Endothelial cell of umbilical vein (primary cell): ENCODE measurements around the gene PPP1R1C. TPM values are rescaled to one million over a fixed set of nuclear protein-coding genes. Genes with fewer than 3 reads are reported as not detected.

Experiments used
- BruUV-seq: library from RNA; stranded (reverse); fragments of 400-500 nt; replicated peaks from 2 replicates; lab custom pipeline; 2021; lab: Mats Ljungman, UMichigan
- CTCF ChIA-PET: fragments of 300-600, 350-600 bp; sonication (Branson Sonifier 250); formaldehyde crosslinking; loops from one replicate; lab custom pipeline; 2021; ENCODE audit warnings: antibody characterized with exemption, inconsistent platforms; lab: Charles Lee
- POLR2A ChIA-PET: fragments of 300-600, 350-600 bp; sonication (Branson Sonifier 250); formaldehyde crosslinking; loops from one replicate; lab custom pipeline; 2021; ENCODE audit warnings: antibody characterized with exemption, inconsistent platforms; lab: Charles Lee
- DNase-seq: peaks from one replicate; pipeline ENCODE4 v3.0.0-alpha.2; 2011; ENCODE audit warnings: low read depth, low spot score
- FAIRE-seq: peaks from 2 replicates; lab custom pipeline; 2011; peaks lifted over from hg19 to GRCh38; lab: Jason Lieb, UNC
- H2AFZ ChIP-seq: 2 replicates; pipeline ENCODE4 v1.6.0; 2012; ENCODE audit warnings: low read depth, low read length, control low read depth, inconsistent platforms
- H3K27ac ChIP-seq: 2 replicates; pipeline ENCODE4 v1.5.1; 2011; ENCODE audit warnings: low read depth, mild to moderate bottlenecking, control low read depth, low read length, moderate library complexity; ENCODE audit not compliant: insufficient read depth
- H3K27me3 ChIP-seq, 2 experiments: 2 replicates each; pipeline versions ENCODE4 v1.6.0 to v1.6.1; 2011; ENCODE audit warnings: low read length in 2 of 2, mixed read lengths in 1 of 2; ENCODE audit not compliant: control insufficient read depth in 2 of 2, insufficient read depth in 2 of 2
- H3K36me3 ChIP-seq, 2 experiments: 2 replicates in 1 of 2; 3 replicates in 1 of 2; pipeline ENCODE4 v1.5.1; 2011; ENCODE audit warnings: low read length in 2 of 2, mild to moderate bottlenecking in 1 of 2, moderate library complexity in 1 of 2; ENCODE audit not compliant: control insufficient read depth in 2 of 2, insufficient read depth in 2 of 2; ENCODE audit errors: extremely low read depth in 1 of 2
- H3K4me1 ChIP-seq: 3 replicates; pipeline ENCODE4 v1.5.1; 2011; ENCODE audit warnings: mild to moderate bottlenecking, low read length; ENCODE audit not compliant: control insufficient read depth, insufficient read depth; ENCODE audit errors: extremely low read depth
- H3K4me2 ChIP-seq: 2 replicates; pipeline ENCODE4 v1.6.1; 2011; ENCODE audit warnings: low read length, control low read depth, mixed read lengths; ENCODE audit not compliant: insufficient read depth
- H3K4me3 ChIP-seq, 3 experiments: fragments of 200-600 bp in 1 of 3; sonication (generic), shearing (Covaris generic) in 1 of 3; replicated peaks in 1 of 3; 2 replicates each; pipeline ENCODE4 v1.5.1; 2011 to 2016; ENCODE audit warnings: control low read depth in 3 of 3, low read length in 3 of 3, mild to moderate bottlenecking in 2 of 3, inconsistent platforms in 1 of 3, low read depth in 1 of 3, moderate library complexity in 1 of 3; ENCODE audit not compliant: insufficient read depth in 1 of 3
- H3K79me2 ChIP-seq: 2 replicates; pipeline ENCODE4 v1.6.0; 2012; ENCODE audit warnings: low read length, inconsistent platforms; ENCODE audit not compliant: control insufficient read depth, insufficient read depth
- H3K9ac ChIP-seq: replicated peaks from 2 replicates; pipeline ENCODE3; 2011; ENCODE audit warnings: low read length, control low read depth; ENCODE audit not compliant: insufficient read depth; ENCODE audit errors: extremely low read depth
- H3K9me1 ChIP-seq: replicated peaks from 3 replicates; pipeline ENCODE4 v1.6.0; 2011; ENCODE audit warnings: mild to moderate bottlenecking, low read length; ENCODE audit not compliant: control insufficient read depth, insufficient read depth; ENCODE audit errors: extremely low read depth
- H3K9me3 ChIP-seq: replicated peaks from 2 replicates; pipeline ENCODE4 v1.5.1; 2012; ENCODE audit warnings: low read length, inconsistent platforms; ENCODE audit not compliant: control insufficient read depth, insufficient read depth
- H4K20me1 ChIP-seq: replicated peaks from 2 replicates; pipeline ENCODE3; 2011; ENCODE audit warnings: mild to moderate bottlenecking, low read length; ENCODE audit not compliant: control insufficient read depth, insufficient read depth; ENCODE audit errors: extremely low read depth
- EZH2 ChIP-seq: IDR thresholded peaks from 2 replicates; pipeline ENCODE4 v1.6.1; 2012; ENCODE audit warnings: borderline replicate concordance, low read depth, mild to moderate bottlenecking, moderate library complexity, low read length, inconsistent platforms; ENCODE audit not compliant: severe bottlenecking
- FOS ChIP-seq: IDR thresholded peaks from 2 replicates; pipeline ENCODE4 v1.6.1; 2011; ENCODE audit warnings: mild to moderate bottlenecking, low read length, moderate library complexity, borderline replicate concordance; ENCODE audit not compliant: insufficient read depth
- GATA2 ChIP-seq: IDR thresholded peaks from 2 replicates; pipeline ENCODE4 v1.7.0; 2011; ENCODE audit warnings: low read depth, mild to moderate bottlenecking, moderate library complexity, mixed read lengths, low read length; ENCODE audit not compliant: insufficient read length, insufficient read depth
- JUN ChIP-seq: IDR thresholded peaks from 2 replicates; pipeline ENCODE4 v1.6.1; 2011; ENCODE audit warnings: borderline replicate concordance, low read depth; ENCODE audit not compliant: insufficient read length, insufficient read depth
- MYC ChIP-seq: IDR thresholded peaks from one replicate; pipeline ENCODE4 v1.6.1; 2011; ENCODE audit warnings: mild to moderate bottlenecking, low read depth, low read length
- POLR2A ChIP-seq: IDR thresholded peaks from 2 replicates; pipeline ENCODE4 v1.6.1; 2012; ENCODE audit warnings: low read depth, mild to moderate bottlenecking, control low read depth, low read length
- POLR2AphosphoS5 ChIP-seq: IDR thresholded peaks from 2 replicates; pipeline ENCODE4 v1.6.1; 2012; ENCODE audit warnings: low read depth, mild to moderate bottlenecking, control low read depth, low read length, moderate library complexity; ENCODE audit not compliant: insufficient read depth
- dilution Hi-C: fragments of 300-500 bp; cut with MboI; formaldehyde crosslinking; loops from one replicate; pipeline ENCODE4 v1.15.0; 2019; ENCODE audit warnings: low sequenced_read_pairs; ENCODE audit not compliant: extremely low pct_ligation_motif_present
- intact Hi-C: fragments of 100-400 bp; cut with micrococcal nuclease; formaldehyde crosslinking; loops from one replicate; pipeline ENCODE4 v1.10.0; 2022
- polyA plus RNA-seq, 4 experiments: library from polyadenylated mRNA; depleted of rRNA in 3 of 4; stranded (reverse) in 3 of 4; unstranded in 1 of 4; fragments of >200 nt; gene quantifications; 2 replicates each; pipeline versions ENCODE4 v1.2.1 to v1.2.3, GENCODE V29; 2011 to 2012; ENCODE audit warnings: missing spikeins in 1 of 4
- total RNA-seq: library from RNA; stranded (reverse); gene quantifications from 2 replicates; pipeline ENCODE4 v1.2.3, GENCODE V29; 2021
- TF ChIP-seq, protein P1 (sequence below), 2 donors: IDR thresholded peaks; 1 replicate in 1 of 2; 2 replicates in 1 of 2; pipeline ENCODE4 v1.5.1; 2011; ENCODE audit warnings: low read length in 2 of 2, mild to moderate bottlenecking in 2 of 2, moderate library complexity in 2 of 2, control low read depth in 1 of 2, inconsistent platforms in 1 of 2, low read depth in 1 of 2; ENCODE audit not compliant: insufficient read depth in 1 of 2; ENCODE audit errors: extremely low read depth in 1 of 2
- TF ChIP-seq, protein P2 (sequence below): IDR thresholded peaks from 2 replicates; pipeline ENCODE4 v1.6.1; 2011; ENCODE audit not compliant: insufficient read depth, insufficient read length

The PPP1R1C gene
- total and polyA plus RNA-seq, 2 donors (not counting 3 experiments of a cell fraction or from before 2014, with no cell fraction given), result 0.26 TPM; not detected in 1

GRCh38 chr2:182050333-182051135 lies 64.9 kb downstream of the PPP1R1C start:
- intact Hi-C loops (no loop called here), dilution Hi-C loops (no loop called here)
- Histone ChIP-seq H2AFZ (no peak overlapping the region), H4K20me1 (no peaks in the 10 kb centered on the region), H3K9ac (no peak overlapping the region), H3K4me2 (no peak overlapping the region), H3K4me3 (no peak overlapping the region), H3K79me2 (no peaks in the 10 kb centered on the region), H3K27ac (no peak overlapping the region), H3K4me1 (no peaks in the 10 kb centered on the region), H3K9me1 (no peaks in the 10 kb centered on the region), H3K9me3 (no peaks in the 10 kb centered on the region), H3K27me3 (no peaks in the 10 kb centered on the region), H3K36me3 (no peaks in the 10 kb centered on the region)
- ChIA-PET CTCF (no interaction called here), POLR2A (no interaction called here)
- TF ChIP-seq MYC, result no peak
- no peak for TF ChIP-seq EZH2
- TF ChIP-seq POLR2AphosphoS5, result no peak
- TF ChIP-seq, protein P1, sequence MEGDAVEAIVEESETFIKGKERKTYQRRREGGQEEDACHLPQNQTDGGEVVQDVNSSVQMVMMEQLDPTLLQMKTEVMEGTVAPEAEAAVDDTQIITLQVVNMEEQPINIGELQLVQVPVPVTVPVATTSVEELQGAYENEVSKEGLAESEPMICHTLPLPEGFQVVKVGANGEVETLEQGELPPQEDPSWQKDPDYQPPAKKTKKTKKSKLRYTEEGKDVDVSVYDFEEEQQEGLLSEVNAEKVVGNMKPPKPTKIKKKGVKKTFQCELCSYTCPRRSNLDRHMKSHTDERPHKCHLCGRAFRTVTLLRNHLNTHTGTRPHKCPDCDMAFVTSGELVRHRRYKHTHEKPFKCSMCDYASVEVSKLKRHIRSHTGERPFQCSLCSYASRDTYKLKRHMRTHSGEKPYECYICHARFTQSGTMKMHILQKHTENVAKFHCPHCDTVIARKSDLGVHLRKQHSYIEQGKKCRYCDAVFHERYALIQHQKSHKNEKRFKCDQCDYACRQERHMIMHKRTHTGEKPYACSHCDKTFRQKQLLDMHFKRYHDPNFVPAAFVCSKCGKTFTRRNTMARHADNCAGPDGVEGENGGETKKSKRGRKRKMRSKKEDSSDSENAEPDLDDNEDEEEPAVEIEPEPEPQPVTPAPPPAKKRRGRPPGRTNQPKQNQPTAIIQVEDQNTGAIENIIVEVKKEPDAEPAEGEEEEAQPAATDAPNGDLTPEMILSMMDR (IDR thresholded peaks at IDR 0.05; ENCODE audit: extremely low read depth in 1 of 2, insufficient read depth in 1 of 2, low read depth in 1 of 2, low read length in 2 of 2), result no peak
- TF ChIP-seq GATA2, result no peak
- TF ChIP-seq, protein P2, sequence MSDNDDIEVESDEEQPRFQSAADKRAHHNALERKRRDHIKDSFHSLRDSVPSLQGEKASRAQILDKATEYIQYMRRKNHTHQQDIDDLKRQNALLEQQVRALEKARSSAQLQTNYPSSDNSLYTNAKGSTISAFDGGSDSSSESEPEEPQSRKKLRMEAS, result no peak
- no peak for TF ChIP-seq JUN
- TF ChIP-seq FOS, result no peak
- TF ChIP-seq POLR2A, result no peak
- FAIRE-seq (no peak), DNase-seq (no peak)
- BruUV-seq, result no TSS peak
